GM19035 (cell line): ENCODE results near the gene CHST2.
"Not testable (repeated sequence)": the region's sequence is repeated elsewhere in the genome, so short reads cannot be mapped to it uniquely, and the experiment has no call there.

Experiments
- ATAC-seq: cut with Tn5 transposase; IDR thresholded peaks from one replicate; pipeline ENCODE4 v1.9.1; 2021; ENCODE audit not compliant: unreplicated experiment

Gene CHST2, protein sequence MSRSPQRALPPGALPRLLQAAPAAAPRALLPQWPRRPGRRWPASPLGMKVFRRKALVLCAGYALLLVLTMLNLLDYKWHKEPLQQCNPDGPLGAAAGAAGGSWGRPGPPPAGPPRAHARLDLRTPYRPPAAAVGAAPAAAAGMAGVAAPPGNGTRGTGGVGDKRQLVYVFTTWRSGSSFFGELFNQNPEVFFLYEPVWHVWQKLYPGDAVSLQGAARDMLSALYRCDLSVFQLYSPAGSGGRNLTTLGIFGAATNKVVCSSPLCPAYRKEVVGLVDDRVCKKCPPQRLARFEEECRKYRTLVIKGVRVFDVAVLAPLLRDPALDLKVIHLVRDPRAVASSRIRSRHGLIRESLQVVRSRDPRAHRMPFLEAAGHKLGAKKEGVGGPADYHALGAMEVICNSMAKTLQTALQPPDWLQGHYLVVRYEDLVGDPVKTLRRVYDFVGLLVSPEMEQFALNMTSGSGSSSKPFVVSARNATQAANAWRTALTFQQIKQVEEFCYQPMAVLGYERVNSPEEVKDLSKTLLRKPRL

DNA sequence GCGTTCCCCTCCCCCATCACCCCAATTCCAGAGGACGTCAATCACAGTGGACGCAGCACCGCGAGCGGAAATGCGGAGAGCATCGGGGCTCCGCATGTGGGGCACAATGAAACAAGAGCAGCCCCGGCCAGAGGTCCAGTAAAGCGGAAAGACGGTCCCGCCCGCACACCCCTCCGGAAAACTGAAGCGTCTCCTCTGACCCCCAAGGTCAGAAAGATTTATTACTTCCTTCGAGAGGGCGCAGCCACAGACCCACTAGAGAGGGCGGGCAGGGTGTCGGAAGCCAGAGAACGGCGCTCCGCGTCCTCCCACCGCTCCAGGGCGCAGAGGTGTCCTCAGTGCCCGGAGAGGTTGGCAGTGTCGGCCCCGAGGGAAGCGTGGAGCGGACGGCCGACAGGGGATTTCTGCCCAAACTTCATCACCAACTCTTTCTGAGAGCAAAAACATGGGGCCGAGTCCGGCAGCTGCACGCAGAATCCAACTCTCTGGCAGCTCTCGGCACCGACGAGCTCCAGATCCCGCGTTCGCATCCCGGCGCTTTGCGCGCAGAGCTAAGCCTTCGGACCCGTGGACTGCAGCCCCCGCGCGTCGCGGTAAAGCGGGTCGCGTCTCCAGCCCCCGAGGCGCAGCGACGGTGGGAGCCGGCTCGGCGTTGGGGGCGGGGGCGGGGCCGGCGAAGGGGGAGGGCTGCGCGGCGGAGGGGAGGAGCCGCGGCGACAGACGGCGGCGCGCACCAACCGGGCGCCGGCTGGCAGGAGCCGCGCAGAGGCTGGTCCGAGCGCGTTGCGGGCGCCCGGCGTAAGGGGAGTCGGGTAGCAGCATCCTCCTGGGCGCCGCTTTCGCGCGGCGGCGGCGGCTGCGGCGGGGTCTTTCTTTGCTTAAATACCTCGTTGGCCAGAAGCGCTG, at the start of gene CHST2:
TSS of gene CHST2 (plus strand) at position 763 of the 906 bp plus-strand sequence. CDS start 1,046 bp downstream, outside the sequence.
- ATAC-seq = peak; percentile 76

DNA sequence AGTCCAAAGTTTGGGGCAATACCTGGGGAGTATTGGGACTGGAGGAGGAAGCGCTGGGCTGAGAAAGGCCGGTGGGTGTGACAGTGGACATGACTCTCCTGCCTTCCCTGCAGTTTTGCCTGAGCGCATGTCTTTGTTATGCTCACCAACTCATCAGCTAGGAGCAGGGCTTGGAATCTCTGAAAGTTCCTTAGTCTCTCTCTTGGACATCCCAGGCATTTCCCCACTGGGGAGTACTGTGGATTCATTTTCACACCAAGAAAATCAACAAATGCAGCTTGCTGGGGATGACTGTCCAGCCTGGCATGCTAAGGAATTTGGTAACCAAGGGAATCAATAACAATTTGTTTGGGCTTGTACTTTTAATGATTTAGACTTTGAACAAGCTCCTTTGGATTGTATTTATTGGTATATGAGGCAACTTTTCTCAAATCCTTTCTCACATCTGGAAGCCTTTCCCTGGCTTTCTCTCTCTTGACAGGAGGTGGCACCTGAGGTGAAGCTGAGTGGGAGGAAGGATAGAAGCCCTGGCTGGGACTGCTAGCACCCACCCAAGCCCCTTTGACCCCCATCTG, 48.5 kb upstream of the CHST2 start:
- ATAC-seq = no peak

DNA sequence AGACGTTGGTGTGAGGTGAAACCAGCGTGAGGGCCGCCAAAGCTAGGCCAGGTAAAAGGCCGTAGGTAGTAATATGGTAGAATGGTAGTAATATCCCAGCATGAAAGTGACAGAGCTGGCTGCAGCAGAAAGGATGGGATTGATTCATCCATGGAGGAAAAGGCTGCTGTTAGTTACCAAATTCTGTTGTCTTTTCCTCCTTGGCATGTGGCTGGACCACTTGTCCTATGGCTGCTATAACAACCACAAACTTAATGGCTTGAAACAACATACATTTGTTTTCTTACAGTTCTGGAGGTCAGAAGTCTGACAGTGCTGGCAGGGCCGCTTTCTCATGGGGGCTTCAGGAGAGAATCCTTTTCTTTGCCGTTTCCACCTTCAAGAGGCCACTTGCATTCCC, 47.8 kb upstream of the CHST2 start:
- no peak for ATAC-seq

DNA sequence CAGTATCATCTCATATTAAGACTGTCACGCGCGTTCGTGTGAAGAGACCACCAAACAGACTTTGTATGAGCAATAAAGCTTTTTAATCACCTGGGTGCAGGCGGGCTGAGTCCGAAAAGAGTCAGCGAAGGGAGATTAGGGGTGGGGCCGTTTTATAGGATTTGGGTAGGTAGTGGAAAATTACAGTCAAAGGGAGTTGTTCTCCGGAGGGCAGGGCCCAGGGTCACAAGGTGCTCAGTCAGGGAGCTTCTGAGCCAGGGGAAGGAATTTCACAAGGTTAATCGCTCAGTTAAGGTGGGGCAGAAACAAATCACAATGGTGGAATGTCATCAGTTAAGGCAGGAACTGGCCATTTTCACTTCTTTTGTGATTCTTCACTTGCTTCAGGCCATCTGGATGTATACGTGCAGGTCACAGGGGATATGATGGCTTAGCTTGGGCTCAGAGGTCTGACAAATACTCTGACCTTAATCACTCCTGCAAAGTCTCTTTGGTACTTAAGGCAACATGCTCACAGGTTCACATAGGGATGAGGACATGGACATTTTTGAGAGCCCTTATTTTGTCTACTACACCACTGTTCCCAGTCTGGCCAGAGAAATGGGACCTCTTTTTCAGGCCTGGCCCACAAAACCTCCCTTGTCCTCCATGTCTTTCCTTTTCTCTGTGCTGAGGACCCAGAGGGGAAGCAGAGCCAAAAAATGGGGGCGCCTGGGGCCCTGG, 47.1 kb upstream of the CHST2 start:
- ATAC-seq = not testable (repeated sequence)

DNA sequence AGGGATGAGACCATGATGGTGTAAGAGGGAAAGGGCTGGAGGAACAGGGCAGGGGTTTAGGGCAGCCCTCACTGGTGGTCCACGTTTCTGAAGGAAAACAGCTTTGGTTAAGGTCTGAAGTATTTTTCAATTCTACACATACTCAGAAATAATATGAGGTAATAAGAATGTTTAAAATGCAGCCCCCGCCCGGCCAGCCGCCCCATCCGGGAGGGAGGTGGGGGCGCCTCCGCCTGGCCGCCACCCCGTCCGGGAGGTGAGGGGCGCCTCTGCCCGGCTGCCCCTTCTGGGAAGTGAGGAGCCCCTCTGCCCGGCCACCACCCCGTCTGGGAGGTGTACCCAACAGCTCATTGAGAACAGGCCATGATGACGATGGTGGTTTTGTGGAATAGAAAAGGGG, 46.0 kb upstream of the CHST2 start:
- not testable (repeated sequence) for ATAC-seq

DNA sequence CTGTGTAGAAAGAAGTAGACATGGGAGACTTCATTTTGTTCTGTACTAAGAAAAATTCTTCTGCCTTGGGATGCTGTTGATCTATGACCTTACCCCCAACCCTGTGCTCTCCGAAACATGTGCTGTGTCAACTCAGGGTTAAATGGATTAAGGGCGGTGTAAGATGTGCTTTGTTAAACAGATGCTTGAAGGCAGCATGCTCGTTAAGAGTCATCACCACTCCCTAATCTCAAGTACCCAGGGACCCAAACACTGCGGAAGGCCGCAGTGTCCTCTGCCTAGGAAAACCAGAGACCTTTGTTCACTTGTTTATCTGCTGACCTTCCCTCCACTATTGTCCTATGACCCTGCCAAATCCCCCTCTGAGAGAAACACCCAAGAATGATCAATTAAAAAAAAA, 45.6 kb upstream of the CHST2 start:
- not testable (repeated sequence) for ATAC-seq

DNA sequence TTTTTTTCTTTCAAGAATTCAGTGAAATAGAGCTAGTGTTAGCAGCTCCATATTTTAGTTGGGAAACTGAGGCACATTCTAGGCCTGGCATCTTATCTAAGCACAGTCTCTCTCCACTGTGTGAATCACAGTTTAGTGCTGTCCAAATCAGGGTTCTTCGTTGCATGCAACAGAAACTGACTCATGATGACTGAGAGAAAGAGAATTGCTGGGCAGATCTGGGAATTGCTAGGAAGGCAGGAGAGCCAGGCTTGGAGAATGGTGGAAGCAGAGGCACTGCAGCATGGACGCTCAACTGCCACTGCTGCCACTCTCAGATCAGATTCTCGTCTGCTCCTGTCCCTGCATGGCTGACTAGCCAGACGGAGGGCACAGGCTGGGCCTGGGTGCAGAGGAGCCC, 40.7 kb upstream of the CHST2 start:
- no peak for ATAC-seq

DNA sequence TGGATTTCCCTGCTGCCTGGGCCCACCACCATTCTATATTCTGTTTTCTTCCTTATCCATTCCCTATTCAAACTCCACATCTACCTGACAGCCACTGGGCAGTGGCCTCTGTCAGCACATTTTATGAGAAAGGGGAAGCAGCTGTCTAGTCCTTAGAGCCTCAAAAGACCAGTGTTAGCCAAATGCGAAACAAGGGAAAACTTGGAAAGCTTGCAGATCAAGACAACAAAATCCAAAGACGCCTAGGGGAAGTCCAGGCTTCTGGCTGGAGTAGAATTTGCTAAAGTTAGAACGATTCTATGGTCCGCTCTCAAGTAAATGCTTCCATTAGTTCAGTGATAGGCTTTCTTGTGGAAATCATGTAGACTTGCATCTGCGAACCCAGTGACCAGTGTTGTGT, 39.4 kb upstream of the CHST2 start:
- ATAC-seq = no peak

DNA sequence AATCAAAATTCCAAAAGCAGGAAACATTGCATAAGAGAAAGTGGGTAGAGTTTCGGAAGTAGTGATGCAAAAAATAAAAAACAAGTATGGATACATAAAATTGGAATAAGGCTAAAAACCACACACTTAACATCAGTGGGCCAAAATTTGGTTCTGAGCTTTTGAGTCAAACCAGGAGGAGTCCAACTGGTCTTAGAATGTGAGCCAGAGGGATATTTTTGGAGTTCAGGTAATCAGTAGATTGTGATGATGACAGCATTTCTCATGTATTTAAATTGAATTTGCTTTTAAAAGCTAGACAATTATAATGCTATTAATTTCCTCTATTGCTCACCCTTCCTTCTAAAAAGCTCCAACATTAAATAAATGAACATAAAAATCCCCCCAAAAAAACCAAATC, 38.2 kb upstream of the CHST2 start:
- no peak for ATAC-seq

DNA sequence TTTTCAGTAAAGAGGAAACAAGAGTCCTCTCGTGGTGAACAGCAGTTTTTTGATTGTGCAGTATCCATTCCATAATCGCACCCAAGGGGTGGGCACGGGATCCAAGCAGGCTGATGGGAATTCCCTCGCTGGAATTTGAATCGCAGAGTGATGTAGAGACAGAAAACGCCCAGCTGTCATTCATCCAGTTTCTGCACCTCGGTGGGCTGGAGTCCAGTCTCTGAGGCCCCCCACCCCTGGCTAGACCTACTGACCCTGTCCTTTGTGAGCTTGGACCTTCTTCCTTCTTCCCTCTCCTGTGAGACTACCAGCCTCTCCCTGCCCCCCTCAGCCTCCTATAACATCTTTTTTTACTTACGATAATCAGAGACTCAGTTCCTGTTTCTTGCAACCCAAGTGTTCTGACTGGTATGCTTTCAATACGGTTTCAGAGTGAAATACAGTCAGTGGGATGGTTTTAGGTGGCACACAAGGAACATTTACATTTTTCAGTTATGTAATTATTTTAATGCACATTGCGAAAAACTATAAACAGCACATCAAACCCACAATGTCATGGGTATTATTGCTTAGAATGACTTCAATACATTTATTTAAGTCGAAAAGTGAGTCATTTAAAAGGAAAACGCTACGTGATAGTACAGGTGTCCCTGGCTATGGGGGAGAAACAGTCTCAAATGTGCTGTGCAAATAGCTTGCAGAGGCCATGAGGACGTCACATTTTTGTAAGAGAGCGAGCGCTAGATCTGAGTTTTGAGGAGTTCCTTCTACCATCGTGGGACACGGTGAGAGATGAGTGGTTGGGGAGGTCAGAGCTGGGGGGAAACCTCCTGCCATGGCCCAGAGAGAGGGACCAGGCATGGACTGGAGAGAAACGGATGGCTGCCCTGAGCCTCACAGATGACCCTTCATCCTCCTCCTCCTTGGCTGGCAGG, 37.5 kb upstream of the CHST2 start:
- peak; percentile 80 for ATAC-seq

DNA sequence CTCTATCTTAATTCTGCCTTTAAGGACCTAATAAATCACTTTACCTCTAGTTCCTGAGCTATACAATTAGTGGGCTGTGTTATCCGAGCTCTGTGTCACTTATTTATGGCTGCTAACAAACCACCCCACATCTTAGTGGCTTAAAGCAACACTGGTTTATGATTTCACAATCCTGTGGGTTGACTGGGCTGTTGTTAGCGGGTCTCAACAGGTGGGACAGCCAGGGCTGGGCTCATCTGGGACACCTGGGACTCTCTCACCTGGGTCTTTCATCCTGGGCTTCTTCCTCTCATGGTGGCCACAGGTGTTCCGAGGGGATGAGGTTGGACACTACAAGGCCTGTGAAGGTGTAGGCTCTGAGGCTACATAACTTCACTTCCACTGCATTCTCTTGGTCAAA, 35.8 kb upstream of the CHST2 start:
- no peak for ATAC-seq

DNA sequence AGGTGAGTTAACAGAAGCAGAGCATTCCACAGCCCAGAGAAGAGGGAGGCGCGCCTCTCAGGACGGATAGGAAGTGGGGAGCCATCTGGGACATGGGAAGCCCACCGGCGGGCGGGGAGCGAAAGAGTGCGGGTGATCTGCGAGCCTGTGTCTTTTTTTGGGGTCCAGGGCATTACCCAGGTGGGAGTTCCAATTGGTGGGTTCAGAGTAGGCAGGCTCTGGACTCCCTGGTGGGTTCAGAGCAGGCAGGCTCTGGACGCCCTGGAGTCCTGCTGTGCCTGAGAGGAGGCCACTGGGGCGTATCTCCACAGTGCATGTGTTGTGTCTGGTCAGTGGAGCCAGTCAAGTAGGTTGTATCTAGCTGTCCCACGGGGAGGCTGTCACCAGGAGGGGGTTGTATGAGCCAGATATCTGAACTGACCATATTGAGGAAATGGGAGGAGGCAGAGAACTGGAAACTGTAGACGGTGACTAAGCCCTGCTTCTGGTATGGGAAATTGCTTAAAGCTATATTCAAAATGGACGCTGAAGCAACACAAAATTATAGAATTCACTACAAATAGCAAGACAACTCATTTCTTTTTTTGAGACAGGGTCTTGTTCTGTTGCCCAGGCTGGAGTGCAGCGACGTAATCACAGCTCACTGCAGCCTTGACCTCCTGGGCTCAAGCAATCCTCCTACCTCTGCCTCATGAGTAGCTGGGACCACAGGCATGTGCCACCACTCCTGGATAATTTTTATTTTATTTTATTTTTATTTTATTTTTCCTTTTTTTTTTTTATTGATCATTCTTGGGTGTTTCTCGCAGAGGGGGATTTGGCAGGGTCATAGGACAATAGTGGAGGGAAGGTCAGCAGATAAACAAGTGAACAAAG, 34.5 kb upstream of the CHST2 start:
- peak; percentile 44 for ATAC-seq

DNA sequence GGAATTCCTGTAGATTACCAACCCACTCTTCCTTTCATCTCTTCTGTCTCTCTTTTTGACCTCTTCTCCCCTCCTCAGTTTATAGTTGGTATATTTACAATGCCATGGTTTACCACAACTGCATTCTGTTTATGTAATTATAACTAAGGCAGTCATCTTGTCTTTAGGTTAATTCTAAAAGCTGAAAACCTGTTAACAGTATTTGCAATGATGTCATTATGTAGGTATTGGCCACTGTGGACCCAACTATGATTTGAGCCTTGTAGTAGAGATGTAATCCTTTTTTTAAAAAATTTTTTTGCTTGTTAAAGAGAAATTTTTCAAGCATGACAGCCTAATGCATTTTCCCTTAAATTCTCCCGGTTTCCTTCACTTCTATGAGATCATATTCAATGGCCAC, 30.7 kb upstream of the CHST2 start:
- no peak for ATAC-seq

DNA sequence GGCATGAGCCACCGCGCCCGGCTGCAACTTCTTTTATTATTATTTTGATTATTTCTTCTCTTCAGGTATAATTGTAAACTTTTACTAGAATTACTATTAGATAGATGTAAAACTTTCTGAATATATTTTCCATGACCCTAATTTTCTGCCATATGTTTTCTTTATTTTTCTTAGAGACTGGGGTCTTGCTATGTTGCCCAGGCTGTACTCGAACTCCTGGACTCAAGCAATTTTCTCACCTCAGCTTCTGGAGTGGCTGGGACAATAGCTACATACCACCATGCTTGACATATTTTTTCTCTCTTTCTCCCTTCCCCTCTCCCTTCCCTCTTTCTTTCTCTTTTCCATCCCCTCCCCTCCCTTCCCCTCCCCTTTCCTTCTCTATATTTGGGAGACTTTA, 29.6 kb upstream of the CHST2 start:
- ATAC-seq = no peak

DNA sequence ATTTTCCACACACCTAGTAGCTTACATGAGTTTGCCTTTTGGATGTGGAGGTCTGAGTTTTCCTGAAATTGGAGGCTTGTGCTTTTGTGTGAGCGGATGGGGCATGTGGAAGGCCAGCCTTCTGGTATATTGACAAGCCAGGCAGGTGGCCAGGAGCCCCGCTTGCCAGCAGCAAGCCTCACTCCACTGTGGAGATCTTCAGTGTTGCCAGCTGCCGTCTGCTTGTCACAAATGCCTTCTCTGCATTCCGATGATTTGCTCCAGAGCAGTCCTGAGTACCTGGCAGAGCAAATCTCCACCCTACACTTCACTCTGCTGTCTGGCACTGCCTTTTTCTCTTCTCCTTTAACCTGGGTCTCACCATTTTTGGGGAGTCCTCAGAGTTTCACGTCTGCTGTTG, 29.1 kb upstream of the CHST2 start:
- ATAC-seq = no peak

DNA sequence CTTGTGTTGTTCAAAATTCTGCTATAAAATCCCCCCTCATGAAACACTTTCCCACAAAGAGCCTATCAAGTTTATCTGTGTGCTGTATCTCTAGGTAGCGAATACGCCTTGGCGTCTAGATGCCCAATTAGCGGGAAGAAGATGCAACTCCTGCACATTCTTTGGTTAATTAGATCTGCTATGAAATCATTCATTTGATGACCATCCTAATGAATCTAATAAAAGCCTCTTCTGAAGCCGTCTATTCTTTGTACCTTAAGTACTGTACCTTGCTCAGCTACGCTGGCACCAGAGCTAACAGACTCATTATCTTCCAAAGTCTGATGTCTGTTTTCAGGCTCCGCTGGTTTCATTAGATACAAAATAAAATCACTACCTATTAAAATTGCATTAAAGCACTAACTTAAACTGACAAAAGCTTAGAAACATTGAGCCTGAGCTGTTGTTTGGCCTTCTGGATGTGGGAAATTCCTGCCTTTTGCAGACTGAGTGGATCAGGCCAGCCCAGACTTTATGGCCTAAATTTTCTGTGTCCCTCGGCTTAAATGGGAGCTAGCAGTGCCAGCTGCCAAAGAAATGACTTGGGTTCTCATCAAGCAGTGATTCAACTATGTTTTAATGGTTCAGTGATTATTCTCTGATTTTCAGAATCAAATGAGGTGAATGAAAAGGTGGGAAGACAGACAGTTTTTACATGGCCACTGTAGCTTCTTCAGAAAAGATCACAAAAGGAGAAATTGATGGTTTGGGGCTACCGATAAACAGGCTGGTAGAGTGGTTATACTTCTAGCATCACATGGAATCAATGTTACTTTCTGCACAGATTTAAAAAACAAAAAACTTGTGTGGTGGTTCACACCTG, 28.4 kb upstream of the CHST2 start:
- no peak for ATAC-seq

DNA sequence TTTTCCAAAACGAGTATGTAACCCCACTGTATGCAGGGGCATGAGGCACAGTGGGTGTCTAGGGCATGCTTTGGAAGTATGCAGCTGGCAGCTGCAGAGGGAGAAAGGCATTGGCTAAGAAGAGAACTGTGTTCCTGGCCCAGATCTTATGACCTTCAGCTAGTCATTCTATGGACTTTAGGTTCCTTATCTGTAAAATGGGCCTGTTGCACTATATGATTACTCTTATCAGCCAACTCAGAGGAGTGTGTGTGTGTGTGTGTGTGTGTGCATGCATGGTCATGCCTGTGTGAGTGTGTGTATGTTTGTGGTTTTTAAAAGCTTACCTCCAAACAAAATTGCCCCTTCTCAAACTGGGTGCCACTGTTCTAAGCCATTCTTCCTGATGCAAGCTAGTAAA, 27.4 kb upstream of the CHST2 start:
- ATAC-seq = no peak

DNA sequence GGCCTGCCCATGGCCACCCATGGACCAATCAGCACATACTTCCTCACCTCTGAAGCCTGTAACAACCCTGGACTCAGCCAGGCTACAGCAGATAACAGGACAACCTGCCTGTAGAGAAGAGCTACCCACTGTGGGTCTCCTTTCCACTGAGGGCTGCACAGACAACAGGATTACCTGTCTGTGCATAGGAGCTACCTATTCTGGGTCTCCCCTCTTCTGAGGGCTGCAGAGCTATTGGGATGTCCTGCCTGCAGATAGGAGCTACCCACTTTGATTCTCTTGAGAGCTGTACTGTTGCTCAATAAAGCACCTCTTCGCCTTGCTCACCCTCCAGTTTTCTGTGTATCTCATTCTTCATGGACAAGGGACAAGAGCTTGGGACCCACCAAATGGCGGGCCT, 23.8 kb upstream of the CHST2 start:
- no peak for ATAC-seq
